Measurements from ENCODE around the gene MMD2.
"Not testable (repeated sequence)": the region's sequence is repeated elsewhere in the genome, so short reads cannot be mapped to it uniquely, and the experiment has no call there.

DNA sequence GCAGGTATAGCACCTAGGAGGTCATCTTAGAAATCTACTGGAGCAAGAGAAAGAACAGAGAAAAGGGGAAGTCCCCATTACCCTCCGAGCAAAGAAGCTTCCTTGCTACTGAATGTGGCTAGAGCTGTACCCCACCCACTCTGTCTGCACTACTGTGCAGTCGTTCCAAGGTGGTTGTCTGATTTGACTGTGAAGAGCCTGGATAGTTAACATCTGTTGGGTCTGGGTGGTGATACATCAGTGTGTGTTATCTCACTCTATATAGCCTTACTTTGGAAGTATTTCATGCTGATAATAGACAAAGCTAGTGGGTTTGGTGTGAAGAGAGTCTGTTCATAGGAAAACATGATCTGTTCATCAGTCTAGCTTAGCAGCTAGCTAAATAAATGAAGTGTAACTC lies 23.8 kb upstream of the MMD2 start:
- TF ChIP-seq, protein P1, sequence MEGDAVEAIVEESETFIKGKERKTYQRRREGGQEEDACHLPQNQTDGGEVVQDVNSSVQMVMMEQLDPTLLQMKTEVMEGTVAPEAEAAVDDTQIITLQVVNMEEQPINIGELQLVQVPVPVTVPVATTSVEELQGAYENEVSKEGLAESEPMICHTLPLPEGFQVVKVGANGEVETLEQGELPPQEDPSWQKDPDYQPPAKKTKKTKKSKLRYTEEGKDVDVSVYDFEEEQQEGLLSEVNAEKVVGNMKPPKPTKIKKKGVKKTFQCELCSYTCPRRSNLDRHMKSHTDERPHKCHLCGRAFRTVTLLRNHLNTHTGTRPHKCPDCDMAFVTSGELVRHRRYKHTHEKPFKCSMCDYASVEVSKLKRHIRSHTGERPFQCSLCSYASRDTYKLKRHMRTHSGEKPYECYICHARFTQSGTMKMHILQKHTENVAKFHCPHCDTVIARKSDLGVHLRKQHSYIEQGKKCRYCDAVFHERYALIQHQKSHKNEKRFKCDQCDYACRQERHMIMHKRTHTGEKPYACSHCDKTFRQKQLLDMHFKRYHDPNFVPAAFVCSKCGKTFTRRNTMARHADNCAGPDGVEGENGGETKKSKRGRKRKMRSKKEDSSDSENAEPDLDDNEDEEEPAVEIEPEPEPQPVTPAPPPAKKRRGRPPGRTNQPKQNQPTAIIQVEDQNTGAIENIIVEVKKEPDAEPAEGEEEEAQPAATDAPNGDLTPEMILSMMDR (IDR thresholded peaks at IDR 0.05) = not testable (repeated sequence)
- TF ChIP-seq POLR2A (IDR thresholded peaks at IDR 0.05) = not testable (repeated sequence)
